Mucosa of descending colon (tissue), 3 donors: Measurements from ENCODE around the gene HS6ST3. TPM values are rescaled to one million over a fixed set of nuclear protein-coding genes. Genes with fewer than 3 reads are reported as not detected.

ENCODE experiments used
- ATAC-seq: fragments of 200-7000 bp; cut with Tn5 transposase; one replicate; pipeline ENCODE4 v1.9.1; 2020; ENCODE audit warnings: mild to moderate bottlenecking, moderate library complexity
- DNase-seq, 3 donors: peaks; one replicate each; pipeline ENCODE4 v3.0.0-alpha.2; 2020
- H3K36me3 ChIP-seq: fragments of 200-600 bp; one replicate; pipeline ENCODE4 v1.8.0; 2021; ENCODE audit warnings: low read depth, mild to moderate bottlenecking
- H3K4me1 ChIP-seq: fragments of 200-600 bp; one replicate; pipeline ENCODE4 v1.8.0; 2021; ENCODE audit warnings: low read depth, mild to moderate bottlenecking
- H3K4me3 ChIP-seq: fragments of 200-600 bp; one replicate; pipeline ENCODE4 v1.8.0; 2021; ENCODE audit warnings: mild to moderate bottlenecking
- H3K9me3 ChIP-seq: fragments of 200-600 bp; one replicate; pipeline ENCODE4 v1.8.0; 2021; ENCODE audit warnings: mild to moderate bottlenecking
- intact Hi-C, 2 donors: fragments of 100-400 bp; cut with DNase I in 1 of 2; cut with micrococcal nuclease in 1 of 2; formaldehyde crosslinking; loops; one replicate each; pipeline versions ENCODE4 v1.11.0 to v1.11.1; 2022; cut with DNase I, micrococcal nuclease
- total RNA-seq, 3 donors: library from RNA; stranded (reverse); fragmentation: NEBNext Ultra II Directional in 2 of 3; extraction: Animal tissue kit (Norgen Biotek cat#: 25700) in 2 of 3; gene quantifications; one replicate each; pipeline versions ENCODE4 v1.2.1 to v1.2.4, GENCODE V29; 2021 to 2023
- TF ChIP-seq, protein P1 (sequence below): fragments of 200-600 bp; IDR thresholded peaks from one replicate; pipeline ENCODE4 v1.8.0; 2022; ENCODE audit warnings: antibody characterized with exemption, mild to moderate bottlenecking
- donor health status: DM: no; HTN: no; CAD: no; lungs with moderate emphysema.
- donor health status: DM: no; HTN: no; CAD: no.
- donor health status: DM: no; HTN: yes; CAD: no.

Gene HS6ST3
- total RNA-seq, 3 donors from 2014 or later = 0.14 to 0.89 TPM; not detected in 1

DNA sequence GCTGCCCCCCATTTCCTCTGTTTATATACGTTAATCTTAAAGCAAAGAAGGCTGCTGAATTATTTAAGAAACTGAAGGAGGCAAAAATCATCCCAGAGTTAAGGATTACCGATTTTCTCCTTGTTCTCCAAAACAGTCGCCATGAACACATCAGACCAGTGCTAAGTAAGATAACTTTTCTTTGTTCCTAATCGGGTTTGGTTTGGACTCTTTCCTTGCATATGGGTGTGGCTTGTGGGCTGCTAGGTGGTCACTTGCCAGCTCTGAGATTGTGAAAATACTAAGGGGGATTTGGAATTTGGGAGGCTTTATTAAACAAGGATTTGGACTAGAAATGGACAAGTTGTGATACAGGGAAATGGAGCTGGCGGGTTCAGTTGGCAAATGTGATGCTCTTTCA, 692.3 kb downstream of the HS6ST3 start:
- Histone ChIP-seq H3K4me3 (no peak overlapping the region), H3K4me1 (no peaks in the 10 kb centered on the region), H3K9me3 (peaks cover 3% of the 10 kb centered on the region), H3K36me3 (no peaks in the 10 kb centered on the region)
- intact Hi-C loops = no loop called here
- TF ChIP-seq, protein P1, sequence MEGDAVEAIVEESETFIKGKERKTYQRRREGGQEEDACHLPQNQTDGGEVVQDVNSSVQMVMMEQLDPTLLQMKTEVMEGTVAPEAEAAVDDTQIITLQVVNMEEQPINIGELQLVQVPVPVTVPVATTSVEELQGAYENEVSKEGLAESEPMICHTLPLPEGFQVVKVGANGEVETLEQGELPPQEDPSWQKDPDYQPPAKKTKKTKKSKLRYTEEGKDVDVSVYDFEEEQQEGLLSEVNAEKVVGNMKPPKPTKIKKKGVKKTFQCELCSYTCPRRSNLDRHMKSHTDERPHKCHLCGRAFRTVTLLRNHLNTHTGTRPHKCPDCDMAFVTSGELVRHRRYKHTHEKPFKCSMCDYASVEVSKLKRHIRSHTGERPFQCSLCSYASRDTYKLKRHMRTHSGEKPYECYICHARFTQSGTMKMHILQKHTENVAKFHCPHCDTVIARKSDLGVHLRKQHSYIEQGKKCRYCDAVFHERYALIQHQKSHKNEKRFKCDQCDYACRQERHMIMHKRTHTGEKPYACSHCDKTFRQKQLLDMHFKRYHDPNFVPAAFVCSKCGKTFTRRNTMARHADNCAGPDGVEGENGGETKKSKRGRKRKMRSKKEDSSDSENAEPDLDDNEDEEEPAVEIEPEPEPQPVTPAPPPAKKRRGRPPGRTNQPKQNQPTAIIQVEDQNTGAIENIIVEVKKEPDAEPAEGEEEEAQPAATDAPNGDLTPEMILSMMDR = no peak
- DNase-seq (no peak), ATAC-seq (no peak)

DNA sequence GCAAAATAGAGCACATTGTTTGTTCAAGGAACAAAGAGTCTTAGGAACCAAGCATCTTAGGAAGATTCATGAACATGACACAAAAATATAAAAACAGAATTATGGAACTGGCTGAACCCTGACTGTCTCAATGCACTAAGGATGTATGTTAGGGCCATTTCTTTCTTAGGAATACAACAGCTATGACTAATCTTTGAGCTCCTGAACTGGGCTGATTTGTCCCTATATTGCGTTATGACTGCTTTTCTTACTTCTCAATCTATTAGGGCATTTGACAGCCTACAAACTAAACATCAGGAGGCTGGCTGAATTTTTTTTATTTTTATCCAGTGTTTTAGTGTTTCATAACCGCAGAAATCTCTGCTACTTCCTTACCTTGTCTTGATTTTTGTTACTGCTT, 693.1 kb downstream of the HS6ST3 start:
- no peaks in the 10 kb centered on the region for H3K4me1 ChIP-seq
- no peaks in the 10 kb centered on the region for H3K36me3 ChIP-seq
- DNase-seq (no peak), ATAC-seq (no peak)
- H3K4me3 ChIP-seq = no peak overlapping the region
- TF ChIP-seq, protein P1 = no peak
- H3K9me3 ChIP-seq = no peaks in the 10 kb centered on the region
- intact Hi-C loops = no loop called here

DNA sequence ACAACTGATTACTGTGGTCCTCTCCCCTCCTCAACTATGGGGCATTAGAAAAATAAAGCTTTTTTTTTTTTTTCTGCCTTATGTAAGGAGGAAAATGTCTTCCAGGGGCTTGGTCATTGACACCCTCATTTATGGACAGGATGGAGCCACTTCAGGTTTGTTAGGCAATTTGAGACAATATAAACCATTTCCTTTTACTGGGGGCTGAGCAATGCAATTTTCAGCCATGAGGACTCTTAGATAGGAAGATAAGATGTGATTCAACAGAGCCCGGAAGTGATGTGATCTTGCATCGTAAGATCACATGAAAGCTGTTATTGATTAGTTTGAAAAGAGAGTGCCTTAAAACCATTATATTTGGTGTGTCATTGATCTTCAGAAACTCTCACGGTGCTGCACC, 693.6 kb downstream of the HS6ST3 start:
- Histone ChIP-seq H3K4me1 (no peaks in the 10 kb centered on the region), H3K4me3 (no peak overlapping the region), H3K36me3 (no peaks in the 10 kb centered on the region), H3K9me3 (no peaks in the 10 kb centered on the region)
- no peak for ATAC-seq
- TF ChIP-seq, protein P1 = no peak
- intact Hi-C loops = no loop called here
- DNase-seq = no peak

DNA sequence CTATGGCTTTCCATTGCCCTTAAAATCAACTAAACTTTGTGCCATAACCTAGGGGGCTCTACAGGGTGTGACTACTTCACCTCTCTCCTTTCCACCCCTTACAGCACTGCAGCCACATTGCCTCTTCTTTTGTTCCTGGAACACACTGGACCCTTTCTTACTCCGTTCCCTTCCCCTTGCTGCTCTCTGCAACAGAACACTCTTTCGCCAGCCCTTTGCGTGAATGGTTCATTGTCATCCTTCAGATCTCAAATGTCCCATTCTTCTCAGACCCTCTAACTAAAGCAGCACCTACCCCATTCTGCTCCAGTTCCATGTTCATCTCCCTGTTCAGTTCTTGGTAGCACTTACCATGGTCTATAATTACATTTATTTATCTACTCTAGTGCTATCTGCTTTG, 696.1 kb downstream of the HS6ST3 start:
- TF ChIP-seq, protein P1 = no peak
- no peak overlapping the region for H3K4me3 ChIP-seq
- no peaks in the 10 kb centered on the region for H3K9me3 ChIP-seq
- intact Hi-C loops = no loop called here
- DNase-seq (no peak), ATAC-seq (no peak)
- H3K4me1 ChIP-seq = no peaks in the 10 kb centered on the region
- no peaks in the 10 kb centered on the region for H3K36me3 ChIP-seq

DNA sequence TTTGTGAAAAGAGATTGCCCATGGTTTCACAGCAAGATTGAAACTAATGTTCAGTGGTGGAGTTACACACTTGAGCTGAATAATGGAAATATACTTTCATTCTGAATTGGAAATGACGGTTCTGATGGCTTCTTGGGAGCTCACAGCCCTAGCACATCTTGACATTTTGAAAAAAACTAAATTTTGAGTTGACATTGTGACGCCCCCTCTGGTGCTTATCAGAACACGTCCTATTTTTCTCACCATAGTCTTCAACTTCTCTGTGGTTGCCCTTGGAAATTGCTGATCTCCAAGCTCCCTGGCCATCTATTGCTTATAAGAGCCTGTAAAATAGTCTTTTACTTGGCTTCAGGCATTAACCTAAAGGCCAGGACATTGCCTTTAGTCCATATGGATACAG, 702.3 kb downstream of the HS6ST3 start:
- Histone ChIP-seq H3K4me1 (no peaks in the 10 kb centered on the region), H3K36me3 (no peaks in the 10 kb centered on the region), H3K9me3 (no peaks in the 10 kb centered on the region), H3K4me3 (no peak overlapping the region)
- TF ChIP-seq, protein P1 = no peak
- DNase-seq (no peak), ATAC-seq (no peak)
- intact Hi-C loops = no loop called here

DNA sequence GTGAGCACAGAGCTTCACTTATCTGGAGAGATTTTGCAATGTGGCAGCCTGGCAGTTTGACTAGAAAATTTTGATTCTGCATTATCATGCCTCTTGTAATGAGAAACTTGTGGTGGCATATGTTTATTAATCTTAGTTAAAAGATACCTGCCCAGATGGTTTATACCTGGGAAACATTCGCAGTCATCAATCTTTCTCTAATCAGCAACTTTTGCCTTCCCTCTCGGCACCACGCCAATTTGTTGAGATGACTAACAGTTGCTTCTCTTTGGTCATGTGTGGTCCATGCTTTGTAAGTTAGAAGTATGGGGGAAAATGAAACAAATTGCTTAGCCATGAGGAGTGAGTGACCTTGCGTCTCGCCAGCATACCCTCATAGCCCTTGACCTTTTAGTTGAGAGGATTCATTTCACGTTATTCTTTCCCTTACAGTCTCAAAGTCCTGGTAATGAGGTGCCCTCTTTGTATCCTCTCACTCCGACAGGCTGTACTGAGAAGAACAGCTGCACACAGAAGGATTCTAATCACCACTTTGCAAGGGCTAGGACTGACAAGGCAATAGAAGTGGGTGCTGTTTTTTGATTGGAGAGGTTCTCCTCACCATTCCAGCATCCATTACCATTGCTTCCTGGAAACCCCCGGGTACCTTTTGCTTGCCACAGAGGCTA, 703.0 kb downstream of the HS6ST3 start:
- Histone ChIP-seq H3K4me1 (no peaks in the 10 kb centered on the region), H3K4me3 (no peak overlapping the region), H3K36me3 (no peaks in the 10 kb centered on the region), H3K9me3 (no peaks in the 10 kb centered on the region)
- intact Hi-C loops = no loop called here
- TF ChIP-seq, protein P1 = no peak
- ATAC-seq (no peak), DNase-seq (no peak)
